SU-DHL-6 (cell line): ENCODE data around the gene NT5C3A.

Experiments used
- H2AFZ ChIP-seq: fragments of 200-600 bp; sonication (generic); 2 replicates; pipeline ENCODE4 v1.6.1; 2014; ENCODE audit warnings: low read depth, mild to moderate bottlenecking, moderate library complexity, mixed read lengths, antibody characterized with exemption, low read length; ENCODE audit not compliant: severe bottlenecking
- H3F3A ChIP-seq: fragments of 200-600 bp; shearing (Covaris generic); 2 replicates; pipeline ENCODE4 v1.6.0; 2016; ENCODE audit warnings: antibody characterized with exemption, mild to moderate bottlenecking; ENCODE audit not compliant: insufficient read depth
- H3K27ac ChIP-seq: fragments of 200-600 bp; sonication (generic); 2 replicates; pipeline ENCODE4 v1.5.1; 2016; ENCODE audit warnings: low read depth, mild to moderate bottlenecking, low read length, moderate library complexity, mixed read lengths
- H3K27me3 ChIP-seq: fragments of 200-600 bp; sonication (generic), shearing (Covaris generic); 2 replicates; pipeline ENCODE4 v1.6.0; 2014; ENCODE audit warnings: mild to moderate bottlenecking, low read length
- H3K36me3 ChIP-seq: fragments of 200-600 bp; sonication (generic); 2 replicates; pipeline ENCODE4 v1.6.1; 2014; ENCODE audit warnings: mild to moderate bottlenecking, low read length, mixed read lengths
- H3K4me2 ChIP-seq: fragments of 300-600, 200-600 bp; shearing (Covaris generic), sonication (generic); 2 replicates; pipeline ENCODE4 v1.6.0; 2014; ENCODE audit warnings: low read length, low read depth, mild to moderate bottlenecking; ENCODE audit not compliant: poor library complexity, severe bottlenecking
- H3K4me3 ChIP-seq: fragments of 200-600 bp; sonication (generic); 2 replicates; pipeline ENCODE4 v1.5.1; 2014; ENCODE audit warnings: antibody characterized with exemption, low read length, mild to moderate bottlenecking, mixed read lengths; ENCODE audit not compliant: insufficient read depth, poor library complexity, severe bottlenecking
- H3K79me2 ChIP-seq: fragments of 200-600 bp; sonication (generic); 2 replicates; pipeline ENCODE4 v1.6.1; 2014; ENCODE audit warnings: mild to moderate bottlenecking, low read length, moderate library complexity; ENCODE audit not compliant: insufficient read depth
- H3K9ac ChIP-seq: fragments of 200-600 bp; sonication (generic); 2 replicates; pipeline ENCODE4 v1.7.0; 2014; ENCODE audit warnings: mild to moderate bottlenecking, low read length
- H3K9me2 ChIP-seq: fragments of 200-600 bp; sonication (generic); replicated peaks from 2 replicates; pipeline ENCODE4 v1.6.1; 2014; ENCODE audit warnings: low read length; ENCODE audit not compliant: insufficient read depth
- H3K9me3 ChIP-seq: fragments of 200-600 bp; sonication (generic); 2 replicates; pipeline ENCODE4 v1.6.1; 2014; ENCODE audit warnings: low read length, mixed read lengths; ENCODE audit not compliant: insufficient read depth
- H4K20me1 ChIP-seq: fragments of 200-600 bp; sonication (generic); 2 replicates; pipeline ENCODE4 v1.6.1; 2014; ENCODE audit warnings: low read depth, mild to moderate bottlenecking, antibody characterized with exemption, low read length, moderate library complexity, mixed read lengths
- EZH2phosphoT487 ChIP-seq: fragments of 200-600 bp; sonication (generic), shearing (Covaris generic); conservative IDR thresholded peaks from 2 replicates; pipeline ENCODE4 v1.6.1; 2018; ENCODE audit warnings: mild to moderate bottlenecking, antibody characterized with exemption, low read length, moderate library complexity, mixed read lengths
- TF ChIP-seq, protein P1 (sequence below): fragments of 200-600 bp; sonication (generic); IDR thresholded peaks from one replicate; pipeline ENCODE4 v1.5.1; 2017; ENCODE audit warnings: antibody characterized with exemption, mild to moderate bottlenecking, low read length, moderate library complexity; ENCODE audit not compliant: insufficient read depth, poor library complexity, severe bottlenecking

The NT5C3A gene

DNA sequence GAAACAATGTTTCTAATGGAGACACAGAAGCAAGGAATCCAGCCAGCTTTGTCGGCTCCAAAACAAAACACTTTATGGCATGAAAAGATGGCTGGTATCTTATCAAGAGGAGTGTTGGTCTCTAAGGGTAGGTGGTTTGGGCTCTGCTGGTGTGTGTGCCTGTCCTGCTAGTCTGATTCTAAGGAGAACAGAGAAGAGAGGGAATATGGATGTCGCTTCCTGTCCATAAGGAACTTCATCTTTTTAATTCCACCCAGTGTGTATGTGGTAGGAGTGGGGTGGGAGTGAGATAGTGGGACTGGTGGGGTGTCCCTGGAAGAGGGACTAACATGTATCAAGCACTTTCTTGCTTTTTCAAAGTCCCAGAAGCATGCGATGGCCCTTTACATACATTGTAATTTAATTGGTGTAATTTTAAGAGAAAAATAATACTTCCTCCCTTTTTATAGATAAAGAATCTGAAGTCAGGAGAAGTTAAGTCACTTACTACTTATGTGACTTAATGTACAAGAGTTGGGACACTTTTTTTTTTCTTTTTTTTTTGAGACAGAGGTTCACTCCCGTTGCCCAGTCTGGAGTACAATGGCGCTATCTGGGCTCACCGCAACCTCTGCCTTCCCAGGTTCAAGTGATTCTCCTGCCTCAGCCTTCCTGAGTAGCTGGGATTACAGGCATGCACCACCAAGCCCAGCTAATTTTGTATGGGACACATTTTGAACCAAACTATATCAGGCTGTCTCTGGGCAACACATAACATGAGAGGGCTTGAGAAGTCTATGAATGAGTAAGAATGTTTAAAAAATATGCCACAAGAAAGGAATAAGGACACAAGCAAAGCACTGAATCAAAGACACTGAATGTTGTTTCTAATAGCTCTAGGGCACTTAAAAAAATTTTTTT lies 18.8 kb downstream of the NT5C3A start:
- H3K9me2 ChIP-seq = no peaks in the 10 kb centered on the region
- no peak overlapping the region for H3K4me3 ChIP-seq
- no peak overlapping the region for H3K27ac ChIP-seq
- H3K9me3 ChIP-seq = no peaks in the 10 kb centered on the region
- TF ChIP-seq EZH2phosphoT487 = no peak
- TF ChIP-seq, protein P1, sequence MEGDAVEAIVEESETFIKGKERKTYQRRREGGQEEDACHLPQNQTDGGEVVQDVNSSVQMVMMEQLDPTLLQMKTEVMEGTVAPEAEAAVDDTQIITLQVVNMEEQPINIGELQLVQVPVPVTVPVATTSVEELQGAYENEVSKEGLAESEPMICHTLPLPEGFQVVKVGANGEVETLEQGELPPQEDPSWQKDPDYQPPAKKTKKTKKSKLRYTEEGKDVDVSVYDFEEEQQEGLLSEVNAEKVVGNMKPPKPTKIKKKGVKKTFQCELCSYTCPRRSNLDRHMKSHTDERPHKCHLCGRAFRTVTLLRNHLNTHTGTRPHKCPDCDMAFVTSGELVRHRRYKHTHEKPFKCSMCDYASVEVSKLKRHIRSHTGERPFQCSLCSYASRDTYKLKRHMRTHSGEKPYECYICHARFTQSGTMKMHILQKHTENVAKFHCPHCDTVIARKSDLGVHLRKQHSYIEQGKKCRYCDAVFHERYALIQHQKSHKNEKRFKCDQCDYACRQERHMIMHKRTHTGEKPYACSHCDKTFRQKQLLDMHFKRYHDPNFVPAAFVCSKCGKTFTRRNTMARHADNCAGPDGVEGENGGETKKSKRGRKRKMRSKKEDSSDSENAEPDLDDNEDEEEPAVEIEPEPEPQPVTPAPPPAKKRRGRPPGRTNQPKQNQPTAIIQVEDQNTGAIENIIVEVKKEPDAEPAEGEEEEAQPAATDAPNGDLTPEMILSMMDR = no peak
- peaks cover 3% of the 10 kb centered on the region; the same call in 1 of the 2 replicates for H3K36me3 ChIP-seq
- no peak overlapping the region for H2AFZ ChIP-seq
- H3F3A ChIP-seq = peaks cover 31% of the 10 kb centered on the region
- no peak overlapping the region for H3K9ac ChIP-seq
- no peak overlapping the region for H3K4me2 ChIP-seq
- peaks cover 94% of the 10 kb centered on the region for H3K79me2 ChIP-seq
- H3K27me3 ChIP-seq = no peaks in the 10 kb centered on the region
- H4K20me1 ChIP-seq = peaks cover 69% of the 10 kb centered on the region

DNA sequence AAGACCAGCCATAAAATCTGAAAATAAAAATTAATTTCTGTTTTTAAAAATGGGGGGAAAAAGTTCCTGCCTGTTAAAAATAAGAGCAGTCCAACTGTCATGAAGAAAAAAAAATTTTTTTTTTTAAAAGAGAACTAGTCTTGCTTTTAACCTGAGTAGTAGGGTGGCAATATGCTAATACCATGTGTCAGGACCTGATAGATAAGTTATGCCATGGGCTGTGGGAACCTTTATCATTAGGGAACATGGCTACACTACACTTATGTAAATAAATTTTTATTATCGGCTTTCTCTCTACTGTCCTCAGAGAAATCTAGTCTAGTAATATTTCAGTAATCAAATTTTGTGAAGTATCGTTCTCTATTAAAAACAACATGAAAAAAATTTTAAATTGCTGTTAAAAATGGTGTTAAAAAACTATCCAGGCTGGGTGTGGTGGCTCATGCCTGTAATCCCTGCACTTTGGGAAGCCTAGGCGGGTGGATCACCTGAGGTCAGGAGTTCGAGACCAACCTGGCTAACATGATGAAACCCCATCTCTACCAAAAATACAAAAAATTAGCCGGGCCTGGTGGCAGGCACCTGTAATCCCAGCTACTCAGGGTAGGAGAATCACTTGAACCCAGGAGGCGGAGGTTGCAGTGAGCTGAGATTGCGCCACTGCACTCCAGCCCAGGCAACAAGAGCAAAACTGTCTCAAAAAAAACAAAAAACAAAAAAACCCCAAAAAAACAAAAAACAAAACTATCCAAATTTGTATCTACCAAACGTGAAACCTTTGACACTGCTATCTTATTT lies 20.7 kb downstream of the NT5C3A start:
- Histone ChIP-seq H3K27me3 (no peaks in the 10 kb centered on the region), H3K4me3 (peak overlapping the region; percentile 47), H4K20me1 (peaks cover 59% of the 10 kb centered on the region), H3K27ac (peak overlapping the region; percentile 87; the same call in 1 of the 2 replicates), H2AFZ (no peak overlapping the region), H3K36me3 (no peaks in the 10 kb centered on the region), H3F3A (peaks cover 31% of the 10 kb centered on the region), H3K9me2 (no peaks in the 10 kb centered on the region), H3K9me3 (no peaks in the 10 kb centered on the region), H3K79me2 (peaks cover 97% of the 10 kb centered on the region), H3K9ac (0 out of 2 replicates have a peak overlapping the region, but pooled peaks have one; percentile 16), H3K4me2 (peak overlapping the region; percentile 100)
- TF ChIP-seq, protein P1 = no peak
- TF ChIP-seq EZH2phosphoT487 = no peak

DNA sequence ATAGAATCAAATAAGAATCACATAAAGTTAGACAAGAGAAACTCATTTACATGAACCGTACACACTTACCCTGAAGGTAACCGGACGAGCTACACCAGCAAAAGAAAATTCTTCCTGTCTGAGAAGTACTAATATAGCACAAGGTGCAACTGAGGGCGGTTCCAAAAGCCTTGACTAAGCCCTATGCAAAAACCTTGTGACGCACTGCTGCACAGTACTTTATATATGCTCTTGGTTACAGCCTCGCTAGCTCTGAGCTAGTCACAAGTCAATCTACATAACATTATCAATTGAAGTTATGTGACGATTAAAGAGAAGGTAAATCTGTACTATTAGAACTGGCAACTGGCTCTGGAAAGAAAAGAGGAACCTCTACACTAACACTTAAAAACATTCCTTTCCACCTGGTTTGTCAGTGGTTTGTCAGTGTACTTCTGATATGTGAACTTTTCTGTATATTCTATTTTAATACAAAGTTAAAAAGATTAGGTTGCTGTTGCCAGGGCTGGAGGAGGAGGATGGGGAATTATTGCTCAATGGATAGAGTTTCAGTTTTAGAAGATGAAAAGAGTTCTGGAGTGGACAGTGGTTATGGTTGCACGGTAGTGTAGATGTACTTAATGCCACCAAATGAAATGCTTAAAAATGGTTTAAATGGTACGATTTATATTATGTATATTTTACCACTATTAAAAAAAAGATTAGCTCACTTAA lies 21.6 kb downstream of the NT5C3A start:
- peak overlapping the region; percentile 35 for H3K9ac ChIP-seq
- no peaks in the 10 kb centered on the region for H3K9me2 ChIP-seq
- H3K4me3 ChIP-seq = peak overlapping the region; percentile 70

More for the DNA sequence above, 21.6 kb downstream of the NT5C3A start:
- Histone ChIP-seq H4K20me1 (peaks cover 51% of the 10 kb centered on the region), H3K9me3 (no peaks in the 10 kb centered on the region), H3K27ac (peak overlapping the region; percentile 87), H3K79me2 (peaks cover 95% of the 10 kb centered on the region), H3K4me2 (peak overlapping the region; percentile 100), H2AFZ (no peak overlapping the region), H3K27me3 (no peaks in the 10 kb centered on the region), H3K36me3 (no peaks in the 10 kb centered on the region), H3F3A (peaks cover 31% of the 10 kb centered on the region)
- TF ChIP-seq, protein P1 = no peak
- TF ChIP-seq EZH2phosphoT487 = no peak
